ENCODE results near the gene LAPTM4A.
"Not testable (repeated sequence)": the region's sequence is repeated elsewhere in the genome, so short reads cannot be mapped to it uniquely, and the experiment has no call there.

The LAPTM4A gene

GRCh38 chr2:20051532-20052228 lies at the start of gene LAPTM4A:
Gene LAPTM4A, minus strand, starts transcription at chr2:20051628. Its CDS starts 108 bp downstream, at chr2:20051520.
- DNase-seq, result peak; percentile 98

GRCh38 chr2:20100711-20101110 lies 49.3 kb upstream of the LAPTM4A start:
- no peak for DNase-seq

GRCh38 chr2:20099780-20100179 lies 48.4 kb upstream of the LAPTM4A start:
- DNase-seq, result no peak

- DNase-seq, result peak; percentile 79
Observed at GRCh38 chr2:20097889-20098714, 46.7 kb upstream of the LAPTM4A start.

GRCh38 chr2:20095469-20095868 lies 44.0 kb upstream of the LAPTM4A start:
- DNase-seq, result no peak

GRCh38 chr2:20094955-20095354 lies 43.5 kb upstream of the LAPTM4A start:
- no peak for DNase-seq

GRCh38 chr2:20094142-20094755 lies 42.8 kb upstream of the LAPTM4A start:
- DNase-seq, result no peak

- no peak for DNase-seq
Observed at GRCh38 chr2:20093263-20094141, 42.1 kb upstream of the LAPTM4A start.

- DNase-seq, result no peak
Observed at GRCh38 chr2:20092901-20093235, 41.4 kb upstream of the LAPTM4A start.

- no peak for DNase-seq
Observed at GRCh38 chr2:20092226-20092900, 40.9 kb upstream of the LAPTM4A start.

GRCh38 chr2:20091305-20091991 lies 40.0 kb upstream of the LAPTM4A start:
- DNase-seq, result no peak

- DNase-seq, result no peak
Observed at GRCh38 chr2:20089715-20090464, 38.5 kb upstream of the LAPTM4A start.

GRCh38 chr2:20085909-20086308 lies 34.5 kb upstream of the LAPTM4A start:
- not testable (repeated sequence) for DNase-seq

GRCh38 chr2:20082812-20083211 lies 31.4 kb upstream of the LAPTM4A start:
- not testable (repeated sequence) for DNase-seq

- no peak for DNase-seq
Observed at GRCh38 chr2:20081841-20082240, 30.4 kb upstream of the LAPTM4A start.

- no peak for DNase-seq
Observed at GRCh38 chr2:20080839-20081415, 29.5 kb upstream of the LAPTM4A start.

- no peak for DNase-seq
Observed at GRCh38 chr2:20080428-20080827, 29.0 kb upstream of the LAPTM4A start.

GRCh38 chr2:20079546-20080115 lies 28.2 kb upstream of the LAPTM4A start:
- no peak for DNase-seq

- DNase-seq, result no peak
Observed at GRCh38 chr2:20077411-20077940, 26.0 kb upstream of the LAPTM4A start.

- DNase-seq, result no peak
Observed at GRCh38 chr2:20076757-20077156, 25.3 kb upstream of the LAPTM4A start.

Data from activated naive CD4-positive, alpha-beta T cell treated with anti-CD3 and anti-CD28 coated beads, Interleukin-2, amount 50 U/mL, for 16 hours (primary cell).